ENCODE results near the gene NETO2.

NETO2 gene

DNA sequence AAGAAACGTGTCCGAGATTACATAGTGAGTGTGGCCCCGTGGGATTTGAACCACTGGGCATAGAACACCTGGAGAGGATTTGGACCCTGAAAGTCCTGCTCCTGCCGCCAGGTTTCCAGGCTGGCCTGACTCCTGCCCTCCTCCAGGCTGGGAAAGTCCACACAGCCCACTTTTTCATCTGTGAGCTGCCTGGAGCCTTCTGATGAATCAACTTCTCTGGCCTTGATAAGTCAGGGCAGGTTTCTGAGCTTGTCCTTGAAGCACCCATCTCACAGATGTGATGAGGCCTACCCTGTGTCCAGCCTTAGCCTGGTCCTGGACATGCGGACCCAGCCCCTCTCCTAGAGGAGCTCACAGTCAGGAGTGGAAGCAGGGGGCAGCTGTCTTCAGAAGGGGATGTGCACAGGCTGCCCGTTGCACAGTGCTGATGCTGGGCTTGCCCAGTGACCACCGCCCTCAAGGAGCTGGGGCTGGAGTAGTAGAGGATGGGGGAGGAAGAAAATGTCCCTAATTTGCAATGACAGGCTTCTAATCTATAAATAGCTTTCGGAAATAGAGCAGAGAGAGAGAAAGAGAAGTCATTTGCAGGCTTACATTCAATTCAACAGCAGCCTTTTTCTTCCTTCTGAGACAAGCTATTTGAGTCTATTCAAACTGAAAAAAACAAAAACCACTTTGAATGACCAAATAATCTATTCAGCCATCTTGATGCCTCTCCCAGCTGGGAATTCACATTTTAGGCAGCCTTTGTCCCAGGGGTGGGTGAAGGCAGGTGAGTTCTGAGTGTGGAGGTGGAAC is 96.8 kb downstream of the NETO2 start:
- no peak for TF ChIP-seq POLR2AphosphoS5 (IDR thresholded peaks at IDR 0.05; ENCODE audit: low read depth, low read length)
- TF ChIP-seq, protein P1, sequence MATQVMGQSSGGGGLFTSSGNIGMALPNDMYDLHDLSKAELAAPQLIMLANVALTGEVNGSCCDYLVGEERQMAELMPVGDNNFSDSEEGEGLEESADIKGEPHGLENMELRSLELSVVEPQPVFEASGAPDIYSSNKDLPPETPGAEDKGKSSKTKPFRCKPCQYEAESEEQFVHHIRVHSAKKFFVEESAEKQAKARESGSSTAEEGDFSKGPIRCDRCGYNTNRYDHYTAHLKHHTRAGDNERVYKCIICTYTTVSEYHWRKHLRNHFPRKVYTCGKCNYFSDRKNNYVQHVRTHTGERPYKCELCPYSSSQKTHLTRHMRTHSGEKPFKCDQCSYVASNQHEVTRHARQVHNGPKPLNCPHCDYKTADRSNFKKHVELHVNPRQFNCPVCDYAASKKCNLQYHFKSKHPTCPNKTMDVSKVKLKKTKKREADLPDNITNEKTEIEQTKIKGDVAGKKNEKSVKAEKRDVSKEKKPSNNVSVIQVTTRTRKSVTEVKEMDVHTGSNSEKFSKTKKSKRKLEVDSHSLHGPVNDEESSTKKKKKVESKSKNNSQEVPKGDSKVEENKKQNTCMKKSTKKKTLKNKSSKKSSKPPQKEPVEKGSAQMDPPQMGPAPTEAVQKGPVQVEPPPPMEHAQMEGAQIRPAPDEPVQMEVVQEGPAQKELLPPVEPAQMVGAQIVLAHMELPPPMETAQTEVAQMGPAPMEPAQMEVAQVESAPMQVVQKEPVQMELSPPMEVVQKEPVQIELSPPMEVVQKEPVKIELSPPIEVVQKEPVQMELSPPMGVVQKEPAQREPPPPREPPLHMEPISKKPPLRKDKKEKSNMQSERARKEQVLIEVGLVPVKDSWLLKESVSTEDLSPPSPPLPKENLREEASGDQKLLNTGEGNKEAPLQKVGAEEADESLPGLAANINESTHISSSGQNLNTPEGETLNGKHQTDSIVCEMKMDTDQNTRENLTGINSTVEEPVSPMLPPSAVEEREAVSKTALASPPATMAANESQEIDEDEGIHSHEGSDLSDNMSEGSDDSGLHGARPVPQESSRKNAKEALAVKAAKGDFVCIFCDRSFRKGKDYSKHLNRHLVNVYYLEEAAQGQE (IDR thresholded peaks at IDR 0.05; ENCODE audit: insufficient read depth in 1 of 2, low read depth in 2 of 2, low read length in 2 of 2), result no peak

DNA sequence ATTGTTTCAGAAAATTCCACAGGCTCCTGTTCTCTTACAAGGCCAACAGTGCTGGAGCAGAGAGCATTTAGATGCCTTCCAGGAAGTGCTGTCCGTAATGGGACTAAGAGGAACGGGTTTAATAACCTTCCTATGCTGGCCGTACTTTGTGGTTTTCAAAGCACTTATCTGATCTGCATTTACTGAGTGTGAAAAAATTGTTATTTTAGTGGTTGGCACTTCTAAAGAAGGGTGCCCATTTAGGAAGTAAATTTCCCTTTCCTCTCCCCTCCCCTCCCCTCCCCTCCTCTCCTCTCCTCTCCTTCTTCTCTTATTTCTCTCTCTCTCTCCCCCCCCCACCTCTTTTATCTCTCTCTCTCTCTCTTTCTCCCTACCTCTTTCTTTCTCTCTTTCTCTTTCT is 98.3 kb downstream of the NETO2 start:
- TF ChIP-seq FOXP2 (optimal IDR thresholded peaks at IDR 0.05; ENCODE audit: borderline replicate concordance, extremely low read depth, extremely low read length, insufficient read depth) (no peak), POLR2AphosphoS5 (IDR thresholded peaks at IDR 0.05; ENCODE audit: low read depth, low read length) (no peak)
- TF ChIP-seq, protein P1 (IDR thresholded peaks at IDR 0.05; ENCODE audit: insufficient read depth in 1 of 2, low read depth in 2 of 2, low read length in 2 of 2), result no peak

DNA sequence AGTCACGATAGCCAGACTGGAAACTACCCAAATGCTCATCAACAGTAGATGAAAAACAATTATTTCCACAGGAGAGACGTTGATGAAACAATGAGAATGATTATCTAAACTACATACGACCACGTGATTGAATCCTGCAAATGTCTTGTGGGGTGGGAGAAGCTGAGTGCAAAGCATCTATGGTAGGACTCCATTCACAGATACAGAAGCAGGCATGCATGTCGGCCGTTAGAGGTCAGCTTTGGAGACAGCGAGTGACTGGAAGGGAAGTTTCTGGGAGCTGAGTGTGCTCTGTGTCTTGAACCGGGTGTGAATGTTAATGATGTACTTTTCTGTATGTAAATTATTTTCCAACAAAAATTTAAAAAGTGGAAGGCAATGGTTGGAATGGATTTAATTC is 98.7 kb downstream of the NETO2 start:
- TF ChIP-seq, protein P1 (IDR thresholded peaks at IDR 0.05; ENCODE audit: insufficient read depth in 1 of 2, low read depth in 2 of 2, low read length in 2 of 2), result no peak
- TF ChIP-seq TAF1 (IDR thresholded peaks at IDR 0.05; ENCODE audit: borderline replicate concordance, insufficient read depth, low read length), result no peak
- no peak for TF ChIP-seq FOXP2 (optimal IDR thresholded peaks at IDR 0.05; ENCODE audit: borderline replicate concordance, extremely low read depth, extremely low read length, insufficient read depth)

DNA sequence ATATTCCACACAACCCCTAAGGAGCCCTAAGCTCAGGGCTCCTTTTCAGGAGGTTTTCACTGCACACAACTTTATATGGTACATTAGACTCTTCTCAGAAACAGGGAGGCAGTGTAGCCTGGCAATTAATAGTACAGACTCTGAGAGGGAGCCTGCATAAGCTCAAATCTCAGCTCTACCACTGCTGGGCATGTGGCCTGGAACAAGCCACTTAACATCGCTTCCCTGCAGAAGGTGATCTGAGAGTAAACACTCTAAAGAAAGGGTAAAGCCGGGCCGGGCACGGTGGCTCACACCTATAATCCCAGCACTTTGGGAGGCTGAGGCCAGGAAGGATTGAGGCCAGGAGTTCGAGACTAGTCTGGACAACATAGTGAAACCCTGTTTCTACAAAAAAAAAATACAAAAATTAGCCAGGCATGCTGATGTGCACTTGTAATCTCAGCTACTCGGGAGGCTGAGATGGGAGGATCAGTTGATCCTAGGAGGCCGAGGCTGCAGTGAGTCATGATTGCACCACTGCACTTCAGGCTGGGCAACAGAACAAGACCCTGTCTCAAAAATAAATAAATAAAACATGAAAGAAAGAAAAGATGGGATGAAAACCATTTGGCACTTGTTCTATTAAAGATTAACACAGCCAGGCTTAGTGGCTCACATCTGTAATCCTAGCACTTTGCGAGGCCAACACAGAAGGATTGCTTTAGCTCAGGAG is 99.6 kb downstream of the NETO2 start:
- TF ChIP-seq FOXP2 (optimal IDR thresholded peaks at IDR 0.05; ENCODE audit: borderline replicate concordance, extremely low read depth, extremely low read length, insufficient read depth) (no peak), TAF1 (IDR thresholded peaks at IDR 0.05; ENCODE audit: borderline replicate concordance, insufficient read depth, low read length) (no peak), SIN3A (IDR thresholded peaks at IDR 0.05; ENCODE audit: borderline replicate concordance, insufficient read depth, low read length) (no peak), POLR2AphosphoS5 (IDR thresholded peaks at IDR 0.05; ENCODE audit: low read depth, low read length) (no peak)
- TF ChIP-seq, protein P1 (IDR thresholded peaks at IDR 0.05; ENCODE audit: insufficient read depth in 1 of 2, low read depth in 2 of 2, low read length in 2 of 2), result no peak

DNA sequence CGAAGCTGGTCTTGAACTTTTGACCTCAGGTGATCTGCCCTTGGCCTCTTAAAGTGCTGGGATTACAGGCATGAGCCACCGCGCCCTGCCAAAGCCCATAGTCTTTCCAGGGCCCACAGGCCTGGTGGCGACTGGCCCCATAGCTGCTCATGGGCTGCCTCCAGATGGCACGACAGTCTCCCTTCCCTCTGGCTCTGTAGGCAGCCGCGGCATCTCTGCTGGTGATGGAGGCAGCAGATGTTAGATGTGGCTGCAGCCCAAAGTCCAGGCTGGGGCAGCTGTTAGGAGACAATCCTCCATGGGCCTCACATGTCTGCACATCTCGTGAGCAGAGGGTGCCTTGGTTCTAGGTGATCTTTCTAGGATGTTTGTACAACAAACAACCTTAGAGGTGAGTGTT is 100.5 kb downstream of the NETO2 start:
- TF ChIP-seq, protein P1 (IDR thresholded peaks at IDR 0.05; ENCODE audit: insufficient read depth in 1 of 2, low read depth in 2 of 2, low read length in 2 of 2), result no peak
- no peak for TF ChIP-seq POLR2AphosphoS5 (IDR thresholded peaks at IDR 0.05; ENCODE audit: low read depth, low read length)
- TF ChIP-seq FOXP2 (optimal IDR thresholded peaks at IDR 0.05; ENCODE audit: borderline replicate concordance, extremely low read depth, extremely low read length, insufficient read depth), result no peak
- TF ChIP-seq TAF1 (IDR thresholded peaks at IDR 0.05; ENCODE audit: borderline replicate concordance, insufficient read depth, low read length), result no peak
- no peak for TF ChIP-seq SIN3A (IDR thresholded peaks at IDR 0.05; ENCODE audit: borderline replicate concordance, insufficient read depth, low read length)
